Measurements from ENCODE around the gene HAO2. TPM values are rescaled to one million over a fixed set of nuclear protein-coding genes. Genes with fewer than 3 reads are reported as not detected.
"Not testable (repeated sequence)": the region's sequence is repeated elsewhere in the genome, so short reads cannot be mapped to it uniquely, and the experiment has no call there.

HAO2 gene
- total RNA-seq, 1 donor from 2014 or later: 0.23 TPM

GRCh38 chr1:119345398-119345797 lies 23.2 kb upstream of the HAO2 start:
- no peak for DNase-seq (ENCODE audit: low spot score)

GRCh38 chr1:119347858-119348257 lies 20.7 kb upstream of the HAO2 start:
- DNase-seq (ENCODE audit: low spot score): no peak

GRCh38 chr1:119348941-119349340 lies 19.6 kb upstream of the HAO2 start:
- no peak for DNase-seq (ENCODE audit: low spot score)

- not testable (repeated sequence) for DNase-seq (ENCODE audit: low spot score)
These were observed 17.7 kb upstream of the HAO2 start for GRCh38 chr1:119350866-119351265.

- no peak for DNase-seq (ENCODE audit: low spot score)
These were observed 16.6 kb upstream of the HAO2 start for GRCh38 chr1:119351997-119352396.

GRCh38 chr1:119353836-119354235 lies 14.7 kb upstream of the HAO2 start:
- no peak for DNase-seq (ENCODE audit: low spot score)

GRCh38 chr1:119358636-119359035 lies 9.9 kb upstream of the HAO2 start:
- DNase-seq (ENCODE audit: low spot score): no peak

GRCh38 chr1:119359730-119360129 lies 8.9 kb upstream of the HAO2 start:
- no peak for DNase-seq (ENCODE audit: low spot score)

GRCh38 chr1:119361205-119361604 lies 7.4 kb upstream of the HAO2 start:
- no peak for DNase-seq (ENCODE audit: low spot score)

GRCh38 chr1:119361620-119362344 lies 6.8 kb upstream of the HAO2 start:
- no peak for DNase-seq (ENCODE audit: low spot score)

GRCh38 chr1:119363162-119363561 lies 5.4 kb upstream of the HAO2 start:
- no peak for DNase-seq (ENCODE audit: low spot score)

GRCh38 chr1:119364640-119365039 lies 3.9 kb upstream of the HAO2 start:
- no peak for DNase-seq (ENCODE audit: low spot score)

- no peak for DNase-seq (ENCODE audit: low spot score)
These were observed 2.2 kb upstream of the HAO2 start for GRCh38 chr1:119366424-119366823.

GRCh38 chr1:119367432-119368124 lies 1.0 kb upstream of the HAO2 start:
- DNase-seq (ENCODE audit: low spot score): no peak

GRCh38 chr1:119370748-119371147 lies 2.2 kb downstream of the HAO2 start:
- no peak for DNase-seq (ENCODE audit: low spot score)

GRCh38 chr1:119371815-119372214 lies 3.2 kb downstream of the HAO2 start:
- no peak for DNase-seq (ENCODE audit: low spot score)

- peak; percentile 50 for DNase-seq (ENCODE audit: low spot score)
These were observed 4.0 kb downstream of the HAO2 start for GRCh38 chr1:119372503-119373086.

- no peak for DNase-seq (ENCODE audit: low spot score)
These were observed 4.9 kb downstream of the HAO2 start for GRCh38 chr1:119373465-119373864.

- no peak for DNase-seq (ENCODE audit: low spot score)
These were observed 5.8 kb downstream of the HAO2 start for GRCh38 chr1:119374208-119374874.

- no peak for DNase-seq (ENCODE audit: low spot score)
These were observed 6.8 kb downstream of the HAO2 start for GRCh38 chr1:119375366-119375765.

GRCh38 chr1:119376594-119376993 lies 8.0 kb downstream of the HAO2 start:
- DNase-seq (ENCODE audit: low spot score): no peak

GRCh38 chr1:119377594-119377993 lies 9.0 kb downstream of the HAO2 start:
- not testable (repeated sequence) for DNase-seq (ENCODE audit: low spot score)

GRCh38 chr1:119379117-119379516 lies 10.5 kb downstream of the HAO2 start:
- DNase-seq (ENCODE audit: low spot score): no peak
